Raji (cell line): Measurements from ENCODE around the gene UFD1.

ENCODE experiments used
- POLR2A ChIP-seq: IDR thresholded peaks from 2 replicates; pipeline ENCODE4 v1.6.1; 2011; ENCODE audit warnings: low read depth, low read length, control low read depth; ENCODE audit not compliant: insufficient read depth

UFD1 gene

DNA sequence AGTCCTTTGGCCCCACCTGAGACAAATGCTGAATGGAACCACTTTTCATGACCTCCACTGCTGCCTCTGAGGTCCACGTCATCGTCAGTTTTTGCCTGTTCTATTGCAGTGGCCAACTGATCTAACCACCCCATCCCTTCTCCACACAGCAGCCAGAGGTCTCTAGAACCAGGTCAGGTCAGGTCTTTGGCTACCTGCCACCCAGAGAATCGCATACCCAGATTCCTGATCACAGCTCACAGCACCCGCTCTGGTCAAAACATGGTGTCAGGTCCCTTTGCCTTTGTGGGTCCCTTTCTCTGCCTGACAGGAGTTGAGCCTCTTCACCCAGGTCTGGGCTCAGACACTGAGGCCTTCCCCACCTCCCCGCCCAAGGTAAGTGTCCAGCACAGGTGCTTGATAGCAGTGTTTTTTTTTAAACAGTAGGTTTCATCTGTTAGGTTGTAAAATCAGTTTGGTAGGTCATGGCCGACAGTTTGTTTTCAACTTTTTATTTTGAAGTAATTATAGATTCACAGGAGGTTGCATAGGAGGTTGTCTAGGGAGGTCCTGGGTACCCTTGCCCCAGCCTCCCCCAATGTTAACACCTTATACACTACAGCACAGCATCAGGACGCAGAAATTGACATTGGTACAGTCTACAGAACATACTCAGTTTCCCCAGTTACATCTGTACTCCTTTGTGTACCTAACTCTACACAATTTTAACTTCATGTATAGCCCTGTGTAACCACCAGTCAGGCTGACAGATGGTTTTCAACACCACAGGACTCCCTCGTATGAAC, 38.4 kb downstream of the UFD1 start:
- no peak for TF ChIP-seq POLR2A

DNA sequence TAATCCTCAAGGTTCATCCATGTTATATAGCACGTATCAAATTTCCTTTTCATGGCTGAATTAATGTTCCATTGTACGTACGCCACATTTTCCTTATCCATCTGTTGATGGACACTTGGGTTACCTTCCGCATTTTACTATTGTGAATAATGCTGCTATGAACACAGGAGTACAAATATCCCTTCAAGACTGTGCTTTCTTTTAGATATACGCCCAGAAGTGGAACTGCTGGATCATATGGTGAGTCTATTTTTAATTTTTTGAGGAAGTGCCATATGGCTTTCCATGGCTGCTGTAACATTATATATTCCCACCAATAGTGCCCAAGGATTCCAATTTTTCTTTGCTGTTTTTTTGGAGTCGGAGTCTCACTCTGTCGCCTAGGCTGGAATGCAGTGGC, 40.7 kb downstream of the UFD1 start:
- TF ChIP-seq POLR2A: no peak

DNA sequence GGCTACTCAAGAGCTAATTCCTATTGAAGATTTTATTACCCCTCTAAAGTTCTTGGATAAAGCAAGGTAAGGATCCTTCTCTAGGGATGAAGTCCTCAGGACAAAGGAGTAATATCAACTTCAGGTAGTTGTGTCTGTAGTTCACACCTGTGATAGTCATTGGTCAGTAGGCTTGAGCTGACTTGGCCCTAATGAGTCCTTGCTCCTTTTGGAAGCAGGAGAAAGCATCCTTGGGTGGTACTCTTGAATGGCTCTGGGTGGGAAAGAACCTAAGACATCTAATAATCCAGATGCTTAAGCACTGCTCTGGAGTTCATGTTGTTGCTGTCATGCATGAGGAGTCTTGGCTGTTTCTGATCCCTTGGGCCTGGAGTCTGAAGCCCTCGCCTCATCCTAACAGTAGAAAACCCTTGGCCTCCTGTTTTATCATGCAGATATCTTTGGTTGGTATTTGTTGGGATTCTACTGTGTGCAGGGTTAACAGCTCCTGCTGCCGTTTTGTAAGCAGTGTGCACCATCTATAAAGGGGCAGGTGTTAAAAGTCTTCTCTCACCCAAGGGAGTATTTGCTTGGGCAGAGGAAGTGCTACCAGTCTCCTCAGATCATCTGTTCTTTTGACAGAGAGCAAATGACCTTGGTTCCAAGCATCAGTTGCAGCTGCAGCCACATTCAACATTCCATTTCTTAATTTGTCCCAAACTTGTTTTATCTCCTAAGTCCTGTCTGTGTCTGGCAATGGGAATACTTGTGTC, 44.0 kb downstream of the UFD1 start:
- no peak for TF ChIP-seq POLR2A

DNA sequence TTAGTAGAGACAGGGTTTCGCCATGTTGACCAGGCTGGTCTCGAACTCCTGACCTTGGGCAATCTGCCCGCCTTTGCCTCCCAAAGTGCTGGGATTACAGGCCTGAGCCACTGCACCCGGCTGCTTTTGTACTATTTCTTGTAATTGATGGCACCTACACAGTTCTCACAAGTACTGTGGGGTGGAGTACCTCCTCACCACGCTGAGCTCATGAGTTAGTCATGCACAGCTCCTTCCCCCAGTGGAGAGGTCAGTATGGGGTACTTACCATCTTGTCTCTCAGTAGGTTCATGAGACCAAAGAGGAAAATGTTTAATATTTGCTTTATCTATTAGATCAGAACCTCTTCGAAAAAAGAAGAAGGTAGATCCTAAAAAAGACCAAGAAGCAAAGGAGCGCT, 44.6 kb downstream of the UFD1 start:
- TF ChIP-seq POLR2A: no peak

DNA sequence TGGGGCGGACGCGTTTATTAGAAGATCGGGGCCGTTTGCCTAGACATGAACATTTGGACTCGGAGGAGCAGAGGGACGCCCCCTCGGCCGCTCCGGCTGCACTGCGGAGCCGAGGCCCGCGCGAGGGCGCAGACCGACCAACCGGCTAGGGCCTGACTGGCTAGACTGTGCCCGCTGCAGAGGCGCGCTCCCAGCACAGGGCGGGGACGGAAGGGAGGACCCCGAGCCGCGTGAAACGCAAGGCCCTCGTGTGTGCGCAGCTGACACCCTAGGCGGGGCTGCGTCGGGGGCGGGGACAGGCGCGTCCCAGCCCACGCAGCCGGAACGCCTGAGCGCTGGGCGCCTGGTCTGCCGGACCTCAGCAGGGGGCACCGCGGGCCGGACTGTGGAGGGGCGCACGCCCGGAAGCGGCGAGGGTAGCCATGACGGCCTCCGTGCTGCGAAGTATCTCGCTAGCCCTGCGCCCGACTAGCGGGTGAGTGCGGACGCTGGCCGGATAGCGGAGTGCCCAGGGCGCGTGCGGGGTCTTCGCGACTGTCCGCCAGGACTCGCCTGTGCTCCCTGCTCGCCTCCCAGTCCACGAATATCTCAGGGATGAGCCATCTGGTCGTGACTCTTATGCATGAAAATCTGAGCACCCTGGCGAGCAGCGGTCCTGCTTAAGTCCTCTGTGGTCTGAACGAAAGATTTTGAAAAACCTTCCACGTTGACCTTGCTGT, 46.7 kb downstream of the UFD1 start, which contains the start of gene MRPL40:
Gene MRPL40, plus strand, starts transcription at position 413 of the 719 bp plus-strand sequence. Its CDS starts 10 bp downstream, at position 423.
- TF ChIP-seq POLR2A: peak; percentile 95

DNA sequence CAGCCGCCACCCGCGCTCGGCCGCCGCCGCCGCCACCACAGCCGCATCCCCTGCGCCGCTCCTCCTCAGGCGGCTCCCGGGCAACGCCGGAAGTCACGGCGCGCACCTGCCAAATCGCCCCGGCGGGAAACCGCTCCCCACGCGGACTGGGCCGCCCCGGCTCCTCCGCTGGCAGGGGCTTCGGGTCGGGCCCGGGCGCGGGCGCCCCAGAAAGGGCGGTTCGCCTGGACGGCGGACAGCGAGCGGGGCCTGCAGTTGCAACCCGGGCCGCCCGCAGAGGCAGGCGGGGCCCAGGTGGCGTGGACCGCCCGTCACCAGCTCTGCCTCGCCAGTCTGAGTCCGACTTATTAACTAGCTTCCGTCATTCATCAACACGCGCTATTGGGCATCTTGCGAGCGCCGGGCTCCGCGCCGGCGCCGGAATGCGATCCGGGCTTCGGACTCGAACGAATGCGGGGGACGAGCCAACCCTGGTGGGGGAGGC, 47.3 kb downstream of the UFD1 start, which contains the start of gene HIRA:
Gene HIRA, minus strand, starts transcription at position 85 of the 484 bp plus-strand sequence. CDS start 257 bp downstream, outside the sequence.
- TF ChIP-seq POLR2A: no peak

DNA sequence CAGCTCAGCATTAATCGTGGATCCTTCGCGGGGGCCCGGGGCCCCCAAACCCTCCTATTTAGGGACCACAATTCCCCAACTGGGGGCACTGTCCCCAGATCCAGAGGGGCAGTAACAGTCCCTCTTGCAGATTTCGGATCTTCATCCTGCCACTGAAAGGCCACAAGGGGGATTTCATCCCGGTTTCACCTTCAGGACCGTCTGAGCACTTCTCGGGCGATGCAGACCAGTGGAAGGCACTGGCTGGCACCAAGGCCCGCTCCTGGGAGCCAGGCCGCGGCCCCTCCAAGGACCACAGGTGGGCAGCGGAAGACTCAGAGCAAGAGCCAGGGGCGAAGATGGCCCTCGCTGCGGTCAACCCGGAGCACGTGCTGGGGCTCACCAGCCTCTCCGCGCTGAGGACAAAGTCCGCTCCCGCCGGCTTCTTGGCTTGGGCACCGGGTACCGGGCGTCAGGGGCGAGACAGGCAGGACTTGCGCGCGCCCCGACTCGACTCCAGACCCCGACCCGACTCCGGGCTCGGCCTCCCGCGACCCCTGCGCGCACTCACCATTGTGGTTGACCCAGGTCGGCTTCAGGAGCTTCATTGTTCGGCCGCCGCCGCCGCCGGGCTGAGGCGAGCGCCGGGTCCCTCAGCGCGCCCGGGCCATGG, 48.0 kb downstream of the UFD1 start:
- TF ChIP-seq POLR2A: no peak

DNA sequence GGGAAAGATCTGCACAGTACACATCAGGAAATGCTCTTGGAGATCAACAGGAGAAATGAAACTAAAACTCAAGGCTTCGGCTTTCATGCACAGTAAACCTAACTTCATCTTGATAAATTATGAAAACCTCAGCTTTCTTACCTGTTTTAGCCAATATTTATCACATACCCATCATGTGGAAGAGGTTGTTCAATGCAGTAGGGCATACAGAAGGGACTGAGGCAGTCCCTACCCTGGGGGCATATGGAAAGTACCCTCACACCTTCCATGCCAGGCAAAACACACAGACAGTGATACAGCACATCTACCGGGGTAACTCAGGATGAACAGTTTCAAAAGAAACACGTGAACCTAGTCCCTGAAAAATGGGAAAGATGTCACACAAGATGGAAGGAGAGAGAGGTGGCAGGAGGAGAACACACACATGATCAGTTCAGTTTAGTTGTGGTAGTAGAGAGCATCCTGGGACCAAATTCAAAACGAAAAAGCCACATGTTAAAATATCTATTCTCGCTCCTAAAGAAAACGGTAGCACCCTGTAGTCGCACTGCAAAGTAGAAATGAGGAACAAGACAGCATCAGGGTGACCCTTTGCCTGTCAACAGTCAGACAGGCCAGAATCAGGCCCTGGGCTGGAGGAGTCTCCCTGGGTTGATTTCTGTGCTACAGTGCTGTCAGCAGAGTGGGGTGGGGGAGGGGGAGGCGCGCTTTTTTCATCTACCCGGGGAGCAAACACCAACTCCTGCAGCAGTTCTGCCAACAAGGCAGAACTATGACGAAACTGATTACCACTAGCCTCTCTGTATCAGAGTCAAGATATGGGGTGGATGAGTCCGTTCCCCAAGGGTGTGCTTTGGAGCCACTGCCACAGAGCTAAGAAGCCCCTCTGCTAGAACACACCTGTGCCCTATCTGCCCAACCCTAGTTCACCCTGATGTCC, 48.8 kb downstream of the UFD1 start:
- TF ChIP-seq POLR2A: no peak

DNA sequence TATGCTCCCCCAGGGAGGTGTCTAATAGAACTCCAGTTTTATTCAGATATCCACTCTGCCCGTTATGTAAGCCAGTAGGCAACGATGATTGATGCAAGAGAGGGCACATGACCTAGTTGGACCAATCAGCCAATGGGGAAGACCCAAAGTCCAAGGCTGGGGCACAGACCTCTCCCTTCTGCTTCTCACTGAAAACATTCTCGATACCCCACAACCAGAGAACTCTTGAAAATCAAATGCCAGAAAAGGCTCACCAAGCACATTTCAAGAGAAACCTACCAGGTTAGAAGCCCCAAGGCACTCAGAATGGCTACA, 54.9 kb downstream of the UFD1 start:
- TF ChIP-seq POLR2A: no peak

DNA sequence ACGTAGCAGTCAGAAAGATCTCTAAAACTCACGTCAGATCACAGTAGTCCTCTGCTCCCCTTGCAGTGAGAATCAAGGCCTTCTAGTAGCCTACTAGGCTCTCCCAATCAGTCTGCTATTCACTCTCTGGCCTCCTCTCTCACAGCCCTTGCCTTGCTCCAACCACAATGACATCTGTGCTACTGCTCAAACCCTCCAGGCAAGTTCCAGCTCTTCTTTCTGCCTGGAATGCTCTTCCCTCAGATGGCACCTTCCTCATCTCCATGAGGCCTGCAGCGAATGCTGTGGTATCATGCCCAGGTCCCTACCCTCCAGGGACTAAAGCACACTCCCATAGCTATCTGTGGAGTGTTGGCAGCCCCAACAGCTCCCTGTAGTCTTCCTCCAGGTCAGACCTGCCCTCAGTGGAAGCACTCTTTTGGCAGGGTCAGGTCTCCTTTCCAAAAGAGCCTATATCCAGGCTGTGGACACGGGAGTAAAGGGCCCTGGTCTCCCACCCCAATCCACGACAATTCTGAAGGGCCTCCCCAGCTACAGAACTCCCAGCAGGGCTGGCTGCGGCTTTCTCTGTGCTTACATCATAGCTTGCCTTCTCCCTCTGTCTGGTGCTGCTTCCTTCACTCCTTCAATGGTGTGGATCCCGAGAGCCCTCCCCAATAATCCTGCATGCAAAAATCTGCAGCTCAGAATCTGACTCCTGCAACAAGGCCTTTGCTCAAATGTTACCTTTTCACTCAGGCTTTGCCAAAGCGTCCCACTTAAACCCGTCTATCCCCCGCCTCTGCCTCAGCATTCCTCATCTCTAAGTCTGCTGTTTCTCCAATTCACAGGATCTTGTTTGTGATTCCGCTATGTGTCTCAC, 56.3 kb downstream of the UFD1 start:
- no peak for TF ChIP-seq POLR2A

DNA sequence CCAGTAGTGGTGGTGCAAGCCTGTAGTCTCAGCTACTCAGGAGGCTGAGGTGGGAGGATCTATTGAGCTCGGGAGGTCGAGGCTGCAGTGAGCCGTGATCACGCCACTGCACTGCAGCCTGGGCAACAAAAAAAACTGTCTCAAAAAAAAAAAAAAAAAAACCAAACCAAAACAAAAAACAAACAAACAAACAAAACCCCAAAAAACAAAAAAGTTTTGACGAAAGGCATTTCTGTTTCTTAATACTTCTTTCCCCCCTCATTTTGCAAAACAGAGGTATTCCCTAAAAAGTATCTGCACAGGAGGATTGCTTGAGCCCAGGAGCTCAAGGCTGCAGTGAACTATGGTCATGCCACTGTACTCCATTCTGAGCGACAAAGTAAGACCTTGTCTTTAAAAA, 58.7 kb downstream of the UFD1 start:
- TF ChIP-seq POLR2A: no peak

DNA sequence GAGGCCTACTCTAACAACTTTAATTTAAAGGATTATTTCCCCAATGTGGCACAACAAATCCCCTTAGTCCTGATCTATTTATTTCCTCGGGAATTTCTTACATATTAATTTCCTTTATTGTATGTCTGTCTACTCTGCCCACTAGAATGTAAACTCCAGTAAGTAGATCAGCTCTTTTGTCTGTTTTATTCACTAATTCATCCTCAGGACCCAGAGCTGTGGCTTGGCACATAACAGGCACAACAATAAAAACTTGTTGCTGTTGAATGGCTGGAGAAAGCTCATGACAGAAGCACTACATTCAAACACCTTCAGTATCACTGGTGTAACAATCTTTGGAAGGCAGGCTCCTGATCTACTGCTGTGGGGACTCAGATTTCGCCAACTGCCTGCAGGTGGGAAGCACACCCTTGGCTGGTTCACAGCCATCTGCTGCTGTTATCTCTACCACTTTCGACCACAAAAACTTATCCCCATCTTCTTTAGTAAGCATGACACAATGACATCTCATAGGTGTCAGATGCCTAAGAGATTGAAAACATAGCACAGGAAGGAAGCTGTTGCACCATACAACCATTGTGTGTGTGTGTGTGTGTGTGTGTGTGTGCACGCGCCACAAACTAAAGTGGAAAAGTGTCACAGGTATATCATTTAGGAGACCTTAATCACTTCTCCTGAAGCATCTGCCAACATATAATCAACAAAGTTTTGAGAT, 59.4 kb downstream of the UFD1 start:
- no peak for TF ChIP-seq POLR2A

DNA sequence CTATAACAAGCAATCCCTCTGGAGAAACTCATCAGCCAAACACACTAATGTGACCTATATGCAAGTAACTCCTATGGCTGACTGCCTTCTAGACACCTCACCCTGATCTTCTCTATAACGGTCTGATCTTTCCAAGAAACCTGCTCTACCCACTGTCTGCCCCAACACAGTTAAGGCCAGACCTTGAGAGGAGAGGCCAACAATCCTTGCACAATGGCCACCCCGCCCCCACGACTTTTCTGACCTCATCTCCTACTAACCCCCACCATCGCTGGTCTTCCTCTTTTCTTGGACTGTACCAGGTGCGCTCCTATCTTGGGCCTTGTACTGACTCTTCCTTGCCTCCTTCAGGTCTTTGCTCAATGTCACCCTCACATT, 59.9 kb downstream of the UFD1 start:
- no peak for TF ChIP-seq POLR2A

DNA sequence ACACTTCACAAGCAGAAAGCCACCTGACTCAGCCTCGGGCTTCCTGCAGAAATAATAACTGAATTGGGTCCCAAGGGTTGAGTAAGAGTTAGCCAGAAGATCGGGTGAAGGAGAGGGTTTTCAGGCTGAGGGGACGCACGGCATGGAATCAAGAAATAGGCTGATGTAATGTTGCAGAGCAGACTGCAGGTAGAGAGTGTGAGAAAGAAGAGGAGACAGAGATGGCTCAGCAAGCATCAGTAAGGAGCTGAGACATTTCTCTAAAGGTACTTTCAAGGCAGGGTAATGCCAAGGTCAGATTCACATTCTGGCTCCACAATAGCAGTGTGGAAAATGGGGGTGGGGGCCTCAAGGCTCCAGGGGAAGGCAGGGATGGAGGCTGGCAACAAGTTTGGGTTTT, 66.1 kb downstream of the UFD1 start:
- TF ChIP-seq POLR2A: no peak
